Measurements from ENCODE around the gene PPIL1.

Gene PPIL1

DNA sequence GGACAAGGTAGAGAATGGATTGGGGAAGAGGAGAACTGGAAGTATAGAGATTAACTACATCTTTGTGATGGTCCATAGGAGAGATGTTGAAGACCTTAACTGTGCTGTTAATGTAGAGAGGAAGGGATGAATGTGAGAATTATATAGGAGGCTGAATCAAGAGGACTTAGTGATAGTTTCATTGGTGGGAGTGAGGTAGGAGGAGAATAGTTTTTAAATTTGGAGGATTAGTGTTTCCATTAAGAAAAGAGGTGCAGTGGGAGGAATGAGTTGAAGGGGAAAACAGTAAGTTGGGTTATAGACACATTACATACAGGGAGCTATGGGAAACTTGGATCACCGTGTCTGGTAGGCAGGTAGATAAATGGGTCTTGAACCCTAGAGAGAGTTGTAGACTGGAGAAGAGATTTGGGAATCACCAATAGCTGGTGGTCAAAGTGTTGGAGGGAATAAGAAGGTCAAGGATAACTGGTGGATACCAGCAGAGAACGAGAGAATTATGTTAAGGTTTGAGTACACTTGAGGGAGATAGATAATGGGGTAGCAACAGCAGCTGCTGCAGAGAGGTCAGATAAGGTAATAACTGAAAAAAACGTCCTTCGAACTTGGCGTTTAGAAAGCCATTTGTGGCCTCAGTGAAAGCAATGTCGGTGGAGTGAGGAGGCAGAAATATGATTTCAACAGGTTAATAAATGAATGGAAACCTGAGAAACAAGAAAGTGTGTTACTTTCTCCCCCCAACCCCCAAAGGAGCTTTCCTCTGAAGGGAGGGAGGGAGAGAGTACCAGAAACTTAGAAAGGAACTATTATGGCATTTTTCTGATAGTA lies 14.3 kb upstream of the PPIL1 start:
- DNase-seq (ENCODE audit: low read depth, low spot score), result no peak

DNA sequence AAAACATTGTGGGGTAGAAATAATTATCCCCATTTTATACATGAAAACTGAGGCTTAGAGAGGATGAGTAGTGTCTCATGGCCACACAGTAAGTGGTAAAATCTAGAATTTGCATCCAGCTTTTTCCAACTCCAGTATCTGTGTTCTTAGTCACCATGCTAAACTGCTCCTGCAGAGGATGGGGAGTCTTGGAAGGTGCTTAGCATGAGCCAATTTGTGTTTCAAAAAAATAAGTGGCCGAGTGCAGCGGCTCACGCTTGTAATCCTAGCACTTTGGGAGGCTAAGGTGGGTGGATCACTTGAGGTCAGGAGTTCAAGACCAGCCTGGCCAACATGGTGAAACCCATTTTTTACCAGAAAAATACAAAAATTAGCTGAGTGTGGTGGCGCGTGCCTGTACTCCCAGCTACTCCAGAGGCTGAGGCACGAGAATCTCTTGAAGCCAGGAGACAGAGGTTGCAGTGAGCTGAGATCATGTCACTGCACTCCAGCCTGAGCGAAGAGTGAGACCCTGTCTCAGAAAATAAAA lies 13.6 kb upstream of the PPIL1 start:
- no peak for DNase-seq (ENCODE audit: low read depth, low spot score)

DNA sequence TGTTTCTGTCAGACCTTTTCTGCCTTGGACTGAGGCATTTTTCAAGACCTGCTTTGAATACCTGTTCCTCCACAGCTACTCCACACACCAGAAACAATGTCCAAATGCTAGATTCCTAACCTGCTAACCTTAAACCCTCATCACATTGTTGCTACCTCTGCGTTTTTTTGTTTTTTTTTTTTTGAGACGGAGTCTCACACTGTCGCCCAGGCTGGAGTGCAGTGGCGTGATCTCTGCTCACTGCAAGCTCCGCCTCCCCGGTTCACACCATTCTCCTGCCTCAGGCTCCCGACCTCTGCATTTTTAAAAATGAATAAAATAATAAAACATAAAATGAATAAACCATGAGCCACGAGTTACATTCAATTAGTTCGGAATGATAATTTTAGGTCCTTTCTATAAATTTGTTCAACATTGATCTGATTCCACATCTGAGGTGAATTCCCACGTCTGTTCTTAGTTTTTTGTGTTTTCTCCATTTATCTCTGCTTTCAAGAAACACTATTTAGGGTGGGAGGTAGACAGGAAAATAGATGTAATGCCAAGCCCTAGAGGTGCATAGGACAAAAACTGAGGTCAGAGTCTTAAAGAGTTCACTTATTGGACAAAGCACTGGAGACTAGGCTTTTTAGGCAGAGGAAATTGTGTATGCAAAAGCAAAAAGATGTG lies 12.5 kb upstream of the PPIL1 start:
- DNase-seq (ENCODE audit: low read depth, low spot score), result no peak

DNA sequence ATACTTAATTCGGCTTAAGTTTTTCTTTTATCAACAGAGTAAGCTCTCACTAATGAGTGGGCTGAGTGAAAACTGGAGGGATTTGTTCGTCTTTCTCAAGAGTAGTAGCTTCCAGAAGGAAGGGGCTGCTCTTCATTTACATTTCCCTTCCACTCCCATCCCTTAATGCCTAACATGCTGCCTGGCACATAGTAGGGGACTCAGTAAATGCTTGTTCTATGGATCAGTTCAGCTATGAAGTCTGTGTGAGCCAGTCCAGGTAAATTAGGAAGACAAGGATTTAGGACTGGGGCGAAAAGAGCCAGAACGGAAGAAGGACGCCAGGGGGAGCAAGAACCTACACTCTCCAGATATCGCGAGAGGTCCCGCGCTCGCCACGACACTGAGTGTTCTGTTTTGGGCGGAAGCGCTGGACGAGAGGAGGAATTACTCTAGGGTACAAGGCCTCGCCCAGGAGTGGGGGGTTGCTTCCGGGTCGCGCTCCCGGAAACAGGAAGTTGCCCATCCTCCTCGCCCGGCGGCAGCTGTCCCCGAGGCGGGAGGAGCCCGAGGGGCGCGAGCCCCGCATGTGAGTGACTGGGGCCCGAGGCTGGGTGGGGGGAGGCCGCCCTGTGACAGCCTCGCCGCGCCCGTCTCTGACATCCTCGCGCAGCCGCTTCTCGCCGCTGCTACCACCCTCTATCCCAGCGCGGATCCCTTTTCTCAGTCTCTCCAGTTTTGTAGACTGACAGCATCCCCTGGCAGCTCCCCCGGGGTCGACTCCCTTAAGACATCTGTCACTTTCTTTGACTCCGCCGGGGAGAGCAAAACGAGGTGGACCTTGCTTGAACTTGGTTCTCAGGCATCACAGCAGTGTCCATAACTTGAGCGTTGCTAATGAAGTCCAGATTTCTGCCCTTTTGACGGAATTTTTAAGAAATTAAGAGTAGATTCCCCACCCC lies 11.1 kb upstream of the PPIL1 start, which contains the start of gene C6orf89:
Gene C6orf89 (plus strand): TSS at position 492 of the 941 bp plus-strand sequence. CDS start 13,493 bp downstream, outside the sequence.
- peak; percentile 90 for DNase-seq (ENCODE audit: low read depth, low spot score)

DNA sequence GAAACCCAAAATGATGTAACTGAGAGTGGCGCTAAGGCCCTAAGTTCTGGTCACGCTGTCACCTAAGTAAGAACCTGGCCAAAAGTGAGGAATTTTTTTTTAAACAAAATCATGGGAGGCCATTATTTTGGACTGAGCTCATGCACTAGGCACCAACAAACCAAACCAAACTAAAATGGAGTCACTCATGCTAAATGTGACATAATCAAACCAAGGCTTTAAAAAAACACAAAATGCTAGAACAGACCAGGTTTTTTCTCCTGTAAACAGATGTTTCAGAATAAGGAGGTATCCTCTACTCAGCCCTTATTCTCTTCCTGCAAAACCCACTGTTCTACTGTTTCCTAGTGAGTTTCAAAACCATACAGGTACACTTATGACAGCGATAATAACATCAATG lies 10.0 kb upstream of the PPIL1 start:
- DNase-seq (ENCODE audit: low read depth, low spot score), result no peak

DNA sequence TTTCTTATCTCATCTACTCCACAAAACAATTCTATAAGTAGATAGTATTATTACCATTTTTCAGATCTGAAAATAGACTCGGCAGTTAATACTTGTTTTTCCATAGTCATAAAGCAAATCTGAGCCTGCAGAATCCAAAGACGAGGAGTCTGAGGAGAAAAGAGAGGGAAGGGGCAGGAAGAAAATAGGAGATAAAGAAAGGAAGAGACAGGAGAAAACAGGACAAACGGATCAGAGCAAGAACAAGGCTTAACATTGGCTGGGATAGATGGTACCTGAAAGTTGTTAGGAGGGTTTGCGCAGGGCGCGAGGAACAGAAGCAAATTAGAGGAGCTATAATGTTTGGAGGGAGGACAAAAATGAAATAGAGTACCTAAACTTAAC lies 639 bp upstream of the PPIL1 start:
- DNase-seq (ENCODE audit: low read depth, low spot score), result no peak

DNA sequence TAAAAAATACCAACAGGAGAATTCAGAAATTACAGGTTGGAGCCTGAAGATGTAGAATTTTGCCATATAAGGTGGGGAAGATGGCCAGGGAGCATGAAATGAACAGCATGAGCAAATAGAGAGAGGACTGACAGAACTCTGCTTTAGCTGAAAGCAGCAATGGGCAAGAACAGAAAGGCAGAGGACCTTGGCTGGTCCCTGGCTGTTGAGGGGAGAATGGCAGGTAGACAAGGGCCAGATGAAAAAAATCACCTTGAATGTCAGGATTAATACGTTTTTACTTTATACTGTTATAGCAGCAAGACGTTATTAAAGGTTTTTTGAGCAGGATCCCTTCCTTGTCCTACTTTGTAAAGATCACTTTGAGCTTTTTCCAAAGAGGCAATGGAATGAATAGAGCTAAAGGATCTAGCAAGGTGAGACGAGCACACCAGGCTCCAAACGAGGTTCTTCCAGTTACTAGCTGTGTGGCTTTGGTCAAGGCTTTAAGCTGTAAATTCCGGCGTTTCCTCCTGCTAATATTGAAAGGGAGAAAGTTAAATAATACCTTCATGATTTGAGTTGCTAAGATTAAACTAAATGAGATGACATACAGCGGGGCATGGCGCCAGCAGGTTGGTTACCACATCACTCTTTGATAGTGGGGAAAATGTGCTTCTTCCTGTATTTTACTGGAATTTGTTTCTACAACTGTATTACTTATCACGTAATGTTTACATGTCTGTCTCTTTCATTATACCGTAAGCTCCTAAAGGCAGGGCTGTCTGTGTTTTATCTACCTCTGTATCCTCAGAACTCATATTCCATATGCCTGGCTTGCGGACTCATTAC lies 776 bp downstream of the PPIL1 start:
- no peak for DNase-seq (ENCODE audit: low read depth, low spot score)

DNA sequence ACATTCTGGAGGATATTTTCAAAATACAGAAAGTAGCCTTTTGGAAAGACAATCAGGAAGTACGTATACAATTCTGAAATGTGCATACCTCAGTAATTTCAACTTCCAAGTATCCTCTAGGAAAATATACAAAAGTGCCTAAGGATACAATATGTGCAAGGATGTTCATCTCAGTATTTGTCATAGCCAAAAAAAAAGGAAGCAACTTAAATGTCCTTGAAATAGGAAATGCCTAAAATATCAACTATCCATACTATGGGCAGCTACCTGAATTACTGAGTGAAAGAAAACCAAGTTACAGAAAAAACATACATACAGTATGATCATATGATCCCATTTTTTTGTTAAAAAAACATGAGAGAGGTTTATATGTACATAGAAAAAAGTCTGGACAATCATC lies 1.5 kb downstream of the PPIL1 start:
- DNase-seq (ENCODE audit: low read depth, low spot score), result no peak

DNA sequence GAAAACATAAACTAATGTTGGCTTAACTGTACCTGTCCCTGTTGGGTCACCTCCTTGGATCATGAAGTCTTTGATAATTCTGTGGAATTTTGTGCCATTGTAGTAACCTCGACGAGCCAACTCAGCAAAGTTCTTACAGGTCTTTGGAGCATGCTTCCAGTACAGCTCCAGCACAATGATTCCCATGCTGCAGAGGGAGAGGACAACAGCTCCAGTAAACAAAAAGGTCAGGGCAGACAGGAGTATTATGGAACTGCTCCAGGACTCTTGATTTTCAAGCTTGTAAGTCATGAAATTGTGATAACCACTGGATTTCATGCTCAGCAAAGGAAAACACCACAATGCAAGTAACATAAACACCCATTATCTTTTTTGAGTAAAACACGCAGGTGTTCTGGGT lies 2.9 kb downstream of the PPIL1 start:
- DNase-seq (ENCODE audit: low read depth, low spot score), result no peak

DNA sequence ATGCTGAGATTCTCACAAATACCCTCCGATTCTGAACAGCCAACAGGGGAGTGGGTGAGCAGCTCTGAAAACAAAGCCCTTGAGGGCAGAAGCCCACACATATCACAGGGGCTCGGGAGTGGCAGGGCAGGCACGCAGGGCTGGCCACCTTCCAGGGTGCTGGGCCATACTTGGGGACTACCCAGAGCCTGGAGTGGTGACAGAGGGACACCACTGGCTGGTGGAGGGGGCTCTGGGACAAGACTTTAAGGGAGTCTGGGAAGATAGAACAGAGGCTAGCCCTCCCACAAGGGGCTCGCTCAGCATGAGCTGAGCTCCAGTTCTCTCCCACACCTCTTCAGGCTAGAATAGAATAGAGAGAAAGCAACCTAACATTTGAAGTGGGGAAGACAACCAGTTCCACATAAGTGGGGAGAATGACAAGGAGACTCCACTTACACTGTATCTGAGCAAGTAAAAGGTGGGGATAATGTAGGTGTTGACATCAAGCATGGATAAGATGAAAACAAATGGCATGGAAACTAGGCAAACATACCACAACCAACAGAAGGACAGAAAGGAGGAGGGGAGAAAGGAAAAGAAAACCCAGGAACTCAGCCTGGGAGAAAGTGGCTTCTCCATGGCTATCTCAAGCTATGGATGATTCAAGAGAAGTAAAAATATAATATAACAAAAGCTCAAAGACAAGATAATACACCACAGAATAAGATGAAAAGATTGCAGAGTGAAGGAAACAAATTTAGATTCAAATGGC lies 7.0 kb downstream of the PPIL1 start:
- DNase-seq (ENCODE audit: low read depth, low spot score), result no peak

DNA sequence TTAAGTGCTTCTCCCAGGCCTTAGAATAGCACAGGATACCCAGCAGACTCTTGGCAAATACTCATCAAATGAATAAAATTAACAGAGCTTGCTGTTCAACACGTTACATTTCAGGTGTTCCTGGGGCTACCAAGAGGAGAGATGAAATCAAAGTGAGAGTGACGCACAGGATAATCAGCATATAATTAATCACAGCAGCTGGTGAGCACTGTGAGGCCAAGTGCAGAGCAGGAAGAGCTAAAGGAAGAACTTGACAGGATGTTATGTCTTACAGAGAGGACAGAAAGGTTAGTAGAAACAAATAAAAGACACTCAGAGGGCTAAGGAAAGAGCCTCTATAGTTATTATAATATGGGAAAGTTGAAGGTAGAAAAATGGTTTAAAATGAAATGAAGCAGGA lies 8.8 kb downstream of the PPIL1 start:
- no peak for DNase-seq (ENCODE audit: low read depth, low spot score)

DNA sequence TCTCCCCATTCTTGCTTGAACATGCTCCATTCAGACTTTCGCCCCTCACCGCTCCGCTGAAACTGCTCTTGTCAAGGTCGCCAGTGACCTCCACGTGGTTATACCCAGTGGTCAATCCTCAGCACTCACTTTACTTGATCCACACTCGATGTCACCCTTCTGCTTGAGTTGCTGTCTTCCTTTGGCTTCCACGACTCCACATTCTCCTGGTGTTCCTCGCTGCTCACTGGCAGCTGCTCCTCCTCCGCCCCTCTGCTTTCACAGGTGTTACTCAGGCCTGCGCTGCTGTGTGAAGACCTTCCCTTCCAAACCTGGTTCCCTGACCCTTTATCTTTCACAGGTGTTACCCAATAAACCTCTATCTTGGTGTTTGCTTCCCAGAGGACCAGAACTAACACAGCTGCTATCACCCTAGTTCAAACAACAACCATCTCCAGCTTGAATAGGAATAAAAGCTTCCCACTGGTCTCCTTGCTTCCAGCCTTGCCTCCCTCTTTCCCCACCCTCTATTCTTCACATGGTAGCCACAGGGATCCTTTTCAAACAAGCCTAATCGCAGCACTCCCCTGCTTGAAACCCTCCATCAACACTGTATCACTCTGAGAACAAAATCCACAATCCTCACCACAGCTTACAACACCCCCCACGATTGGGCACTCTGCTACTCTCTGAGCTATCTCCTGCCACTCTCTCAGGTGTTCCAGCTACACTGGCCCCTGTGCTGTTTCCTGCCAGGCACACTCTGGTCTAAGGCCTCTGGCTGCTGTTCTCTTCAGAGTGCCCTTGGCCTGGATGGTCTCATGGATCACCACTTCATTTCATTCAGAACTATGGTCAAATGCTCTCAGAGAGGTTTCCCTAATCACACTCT lies 10.7 kb downstream of the PPIL1 start:
- no peak for DNase-seq (ENCODE audit: low read depth, low spot score)

DNA sequence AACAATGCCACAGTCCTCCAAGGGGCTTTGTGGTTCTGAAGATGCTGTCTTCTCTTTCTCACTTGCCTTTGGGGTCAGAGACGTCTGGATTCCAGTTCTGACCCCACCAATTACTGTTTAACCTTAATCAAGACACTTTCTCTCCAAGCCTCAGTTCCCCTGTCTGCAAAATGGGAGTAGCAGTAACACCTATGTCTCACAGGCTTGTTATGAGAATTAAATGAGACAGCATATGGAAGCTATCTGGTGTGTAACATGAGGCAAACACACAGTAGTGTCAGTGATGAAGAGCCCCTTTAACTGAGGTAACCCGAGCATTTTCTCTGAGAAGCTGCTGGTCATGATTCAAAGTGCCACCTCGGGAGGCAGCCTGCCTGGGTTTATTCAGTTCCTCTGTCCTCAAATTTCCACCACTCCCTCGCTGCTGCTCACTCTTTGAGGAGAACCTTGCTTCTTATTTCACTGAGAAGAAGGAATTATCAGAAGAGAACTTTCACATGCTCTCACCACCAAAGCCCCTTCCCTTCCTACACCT lies 11.7 kb downstream of the PPIL1 start:
- no peak for DNase-seq (ENCODE audit: low read depth, low spot score)

DNA sequence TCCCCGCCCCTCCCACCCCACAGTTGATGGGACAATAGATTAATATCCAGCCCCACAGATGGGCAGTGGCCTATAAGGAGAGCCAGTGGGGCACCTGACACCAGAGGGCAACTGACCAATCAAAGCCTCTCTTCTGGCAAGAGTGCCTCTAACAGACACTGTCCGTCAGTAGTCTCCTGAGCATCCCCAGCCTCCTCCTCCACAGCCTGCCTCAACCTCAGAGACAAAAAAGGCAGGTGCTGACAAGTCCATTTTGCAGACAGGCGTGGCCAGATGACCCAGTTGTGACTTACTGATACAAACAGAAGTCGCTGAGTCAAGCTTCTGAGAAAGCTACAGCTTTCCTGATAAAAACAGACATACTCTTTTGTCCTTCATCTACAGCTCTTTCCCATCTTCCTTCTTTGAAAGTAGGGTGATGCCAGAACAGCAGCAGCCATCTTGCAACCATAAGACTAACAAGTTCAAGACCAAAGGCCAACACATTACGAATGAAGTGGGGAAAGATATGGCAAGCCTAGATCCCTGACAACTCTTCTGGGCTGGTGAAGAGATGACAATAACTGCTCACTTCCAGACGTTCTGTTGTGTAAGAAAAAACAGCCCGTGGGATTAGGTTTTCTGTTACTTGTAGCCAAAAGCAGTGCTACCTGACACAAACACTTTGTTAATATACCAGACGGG lies 12.3 kb downstream of the PPIL1 start:
- DNase-seq (ENCODE audit: low read depth, low spot score), result no peak

DNA sequence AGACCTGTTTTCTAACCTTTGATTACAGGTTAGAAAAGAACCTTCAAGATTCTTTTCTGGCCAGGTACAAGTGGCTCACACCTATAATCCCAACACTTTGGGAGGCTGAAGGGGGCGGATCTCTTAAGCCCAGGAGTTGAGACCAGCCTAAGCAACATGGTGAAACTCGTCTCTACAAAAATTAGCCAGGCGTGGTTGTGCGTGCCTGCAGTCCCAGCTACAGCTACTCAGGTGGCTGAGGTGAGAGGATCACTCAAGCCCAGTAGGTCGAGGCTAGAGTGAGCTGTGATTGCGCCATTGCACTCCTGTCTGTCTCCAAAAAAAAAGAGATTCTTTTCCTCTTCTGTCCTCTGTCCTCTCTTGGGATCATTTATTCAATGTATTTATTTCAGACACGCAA lies 14.5 kb downstream of the PPIL1 start:
- no peak for DNase-seq (ENCODE audit: low read depth, low spot score)

DNA sequence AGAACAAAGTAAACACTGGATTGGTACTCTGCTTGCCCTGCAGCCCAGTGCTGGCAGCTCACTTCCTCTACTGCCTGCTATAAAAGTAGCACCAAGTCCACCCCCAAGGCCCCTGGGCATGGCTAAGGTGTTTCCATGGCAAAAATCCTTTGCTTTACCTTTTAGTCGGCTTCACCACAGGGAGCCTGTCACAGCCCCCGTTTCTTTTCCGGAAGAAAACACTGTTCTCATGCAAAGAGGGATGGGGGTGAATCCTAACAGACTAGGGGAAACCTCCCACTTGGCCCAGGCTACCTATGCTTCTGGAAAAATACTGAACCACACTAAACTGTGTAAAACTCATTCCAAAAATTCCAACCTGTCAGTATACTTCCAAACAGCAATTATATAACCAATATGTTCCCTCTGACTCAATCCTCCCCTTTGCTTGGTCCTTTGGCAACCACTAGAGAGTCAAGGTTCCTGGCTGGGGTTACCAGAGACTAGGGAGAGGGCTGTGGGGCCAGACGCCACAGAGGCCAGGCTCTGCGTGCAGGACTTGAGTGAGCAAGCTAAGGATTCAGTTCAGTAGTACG lies 16.1 kb downstream of the PPIL1 start:
- no peak for DNase-seq (ENCODE audit: low read depth, low spot score)

DNA sequence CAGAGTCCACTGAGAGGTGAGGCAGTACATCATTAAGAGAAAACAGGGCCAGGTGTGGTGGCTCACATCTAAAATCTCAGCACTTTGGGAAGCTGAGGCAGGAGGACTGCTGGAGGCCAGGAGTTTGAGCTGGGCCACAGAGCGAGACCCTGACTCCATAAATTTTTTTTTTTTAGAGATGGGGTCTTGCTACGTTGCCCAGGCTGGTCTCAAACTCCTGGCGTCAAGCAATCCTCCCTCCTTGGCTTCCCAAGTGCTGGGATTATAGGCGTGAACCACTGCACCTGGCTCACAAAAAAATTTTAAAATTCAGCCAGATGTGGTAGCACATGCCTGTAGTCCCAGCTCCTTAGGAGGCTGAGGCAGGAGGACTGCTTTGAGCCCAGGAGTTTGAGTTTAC lies 17.3 kb downstream of the PPIL1 start:
- DNase-seq (ENCODE audit: low read depth, low spot score), result no peak

DNA sequence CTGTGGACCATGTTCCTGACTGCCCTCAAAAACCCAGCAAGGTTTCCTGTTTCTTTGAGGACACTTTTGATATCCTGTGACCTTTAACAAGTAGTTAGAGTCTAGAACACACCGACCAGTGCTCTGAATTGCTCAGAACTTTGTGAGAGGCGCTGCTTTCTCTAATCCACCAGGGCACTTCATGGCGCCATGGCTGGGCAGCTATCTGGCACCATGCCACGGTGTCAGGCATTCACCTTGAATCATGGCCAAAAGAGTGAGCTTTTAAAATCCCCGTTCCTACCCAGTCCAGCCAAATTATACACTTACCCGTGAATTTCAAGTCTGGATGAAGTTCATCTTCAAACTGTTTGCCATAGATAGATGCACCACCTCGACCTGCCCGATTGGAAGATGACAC lies 18.3 kb downstream of the PPIL1 start:
- DNase-seq (ENCODE audit: low read depth, low spot score), result no peak
